OCI-LY1 (cell line): ENCODE data around the gene SH3D19.

Experiments
- H2AFZ ChIP-seq: fragments of 200-600 bp; sonication (generic), shearing (Covaris generic); 2 replicates; pipeline ENCODE4 v1.6.0; 2014; ENCODE audit warnings: antibody characterized with exemption, mild to moderate bottlenecking, low read length
- H3F3A ChIP-seq: fragments of 200-600 bp; sonication (generic), shearing (Covaris generic); 2 replicates; pipeline ENCODE4 v1.6.0; 2014; ENCODE audit warnings: mild to moderate bottlenecking, antibody characterized with exemption, low read length, moderate library complexity; ENCODE audit not compliant: insufficient read depth
- H3K27ac ChIP-seq: fragments of 200-600 bp; sonication (generic); 2 replicates; pipeline ENCODE4 v1.5.1; 2014; ENCODE audit warnings: low read length, mixed run types, mild to moderate bottlenecking, low read depth; ENCODE audit not compliant: poor library complexity, severe bottlenecking
- H3K27me3 ChIP-seq: fragments of 200-600 bp; sonication (generic); 2 replicates; pipeline ENCODE4 v1.6.0; 2014; ENCODE audit warnings: antibody characterized with exemption, mild to moderate bottlenecking, low read length, moderate library complexity; ENCODE audit not compliant: insufficient read depth
- H3K36me3 ChIP-seq: fragments of 200-600 bp; sonication (generic); 2 replicates; pipeline ENCODE4 v1.6.1; 2014; ENCODE audit warnings: mild to moderate bottlenecking, antibody characterized with exemption, low read length, moderate library complexity, mixed read lengths; ENCODE audit not compliant: insufficient read depth
- H3K4me1 ChIP-seq: fragments of 200-600 bp; sonication (generic); 2 replicates; pipeline ENCODE4 v1.5.1; 2014; ENCODE audit warnings: mild to moderate bottlenecking, low read length, moderate library complexity; ENCODE audit not compliant: insufficient read depth, severe bottlenecking
- H3K4me2 ChIP-seq: fragments of 200-600 bp; sonication (generic), shearing (Covaris generic); 2 replicates; pipeline ENCODE4 v1.6.1; 2014; ENCODE audit warnings: low read length
- H3K4me3 ChIP-seq: fragments of 200-600 bp; sonication (generic); 2 replicates; pipeline ENCODE4 v1.5.1; 2014; ENCODE audit warnings: low read length, low read depth, mild to moderate bottlenecking, mixed read lengths; ENCODE audit not compliant: poor library complexity, severe bottlenecking
- H3K79me2 ChIP-seq: fragments of 200-600 bp; shearing (Covaris generic); 2 replicates; pipeline ENCODE4 v1.6.1; 2016; ENCODE audit warnings: mixed run types, low read length, mixed read lengths; ENCODE audit not compliant: insufficient read depth
- H3K9ac ChIP-seq: fragments of 200-600 bp; sonication (generic), shearing (Covaris generic); 2 replicates; pipeline ENCODE4 v1.6.1; 2014; ENCODE audit warnings: mild to moderate bottlenecking, low read length, mixed read lengths
- H3K9me2 ChIP-seq: fragments of 200-600 bp; sonication (generic), shearing (Covaris generic); 2 replicates; pipeline ENCODE4 v1.6.1; 2014; ENCODE audit warnings: low read depth, mild to moderate bottlenecking, low read length, mixed read lengths
- H3K9me3 ChIP-seq: fragments of 200-600 bp; shearing (Covaris generic); 2 replicates; pipeline ENCODE4 v1.6.1; 2014; ENCODE audit warnings: low read length, mixed read lengths
- H4K20me1 ChIP-seq: fragments of 200-600 bp; sonication (generic), shearing (Covaris generic); 2 replicates; pipeline ENCODE4 v1.6.0; 2016; ENCODE audit warnings: mild to moderate bottlenecking, low read length; ENCODE audit not compliant: insufficient read depth
- EZH2 ChIP-seq: fragments of 200-600 bp; sonication (generic), shearing (Covaris generic); IDR thresholded peaks from 2 replicates; pipeline ENCODE4 v1.8.0; 2017; ENCODE audit warnings: borderline replicate concordance, mixed run types, mild to moderate bottlenecking, antibody characterized with exemption, low read length, moderate library complexity, mixed read lengths
- TF ChIP-seq, protein P1 (sequence below): fragments of 200-600 bp; sonication (generic), shearing (Covaris generic); IDR thresholded peaks from 2 replicates; pipeline ENCODE4 v1.5.1; 2017; ENCODE audit warnings: mild to moderate bottlenecking, antibody characterized with exemption, low read length, moderate library complexity, mixed read lengths

Gene SH3D19

DNA sequence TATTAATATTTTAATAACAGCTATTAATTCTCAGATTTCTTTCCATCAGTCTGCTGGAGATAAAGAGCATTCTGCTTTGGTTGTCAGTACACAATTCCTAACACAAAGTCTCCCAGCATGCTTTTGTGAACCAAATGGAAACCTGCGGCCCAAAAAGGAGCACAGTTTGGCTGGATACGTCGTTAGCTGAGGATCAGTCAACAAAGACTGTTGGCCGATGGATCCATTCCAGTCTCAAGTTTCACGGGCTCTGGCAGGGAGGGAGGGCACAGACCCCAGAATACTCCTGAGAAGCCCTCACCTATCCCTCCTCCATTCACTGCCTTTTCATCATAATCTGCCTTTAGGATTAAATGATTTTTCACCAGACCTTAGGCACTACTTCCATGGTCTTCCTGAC, 74.7 kb downstream of the SH3D19 start:
- Histone ChIP-seq H3K27ac (no peak overlapping the region), H3K79me2 (no peaks in the 10 kb centered on the region), H4K20me1 (no peaks in the 10 kb centered on the region), H3K4me1 (no peaks in the 10 kb centered on the region), H3K4me3 (no peak overlapping the region), H3K9me3 (no peaks in the 10 kb centered on the region), H3K9ac (no peak overlapping the region), H3K9me2 (no peaks in the 10 kb centered on the region), H3K4me2 (no peak overlapping the region), H3K27me3 (no peaks in the 10 kb centered on the region), H3F3A (no peaks in the 10 kb centered on the region), H2AFZ (no peak overlapping the region), H3K36me3 (no peaks in the 10 kb centered on the region)
- TF ChIP-seq, protein P1, sequence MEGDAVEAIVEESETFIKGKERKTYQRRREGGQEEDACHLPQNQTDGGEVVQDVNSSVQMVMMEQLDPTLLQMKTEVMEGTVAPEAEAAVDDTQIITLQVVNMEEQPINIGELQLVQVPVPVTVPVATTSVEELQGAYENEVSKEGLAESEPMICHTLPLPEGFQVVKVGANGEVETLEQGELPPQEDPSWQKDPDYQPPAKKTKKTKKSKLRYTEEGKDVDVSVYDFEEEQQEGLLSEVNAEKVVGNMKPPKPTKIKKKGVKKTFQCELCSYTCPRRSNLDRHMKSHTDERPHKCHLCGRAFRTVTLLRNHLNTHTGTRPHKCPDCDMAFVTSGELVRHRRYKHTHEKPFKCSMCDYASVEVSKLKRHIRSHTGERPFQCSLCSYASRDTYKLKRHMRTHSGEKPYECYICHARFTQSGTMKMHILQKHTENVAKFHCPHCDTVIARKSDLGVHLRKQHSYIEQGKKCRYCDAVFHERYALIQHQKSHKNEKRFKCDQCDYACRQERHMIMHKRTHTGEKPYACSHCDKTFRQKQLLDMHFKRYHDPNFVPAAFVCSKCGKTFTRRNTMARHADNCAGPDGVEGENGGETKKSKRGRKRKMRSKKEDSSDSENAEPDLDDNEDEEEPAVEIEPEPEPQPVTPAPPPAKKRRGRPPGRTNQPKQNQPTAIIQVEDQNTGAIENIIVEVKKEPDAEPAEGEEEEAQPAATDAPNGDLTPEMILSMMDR, result no peak
- no peak for TF ChIP-seq EZH2

DNA sequence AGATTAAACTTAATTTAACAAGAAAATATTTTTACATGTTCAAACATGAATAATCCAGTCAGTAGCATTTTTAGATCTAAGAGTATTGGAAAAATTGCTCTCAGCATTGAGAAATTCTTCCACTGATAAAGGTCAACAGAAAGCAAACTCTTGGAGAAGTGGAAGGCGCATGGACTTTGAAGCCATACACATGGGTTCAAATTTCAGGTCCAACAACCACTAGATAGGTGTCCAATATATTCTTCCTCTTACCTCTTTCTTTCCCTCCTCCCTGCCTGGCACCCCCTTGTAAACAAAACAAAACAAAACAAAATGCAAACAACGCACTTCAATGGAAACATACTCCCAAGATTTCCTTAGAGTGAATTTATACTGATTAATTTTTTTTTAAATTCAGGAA, 76.9 kb downstream of the SH3D19 start:
- no peaks in the 10 kb centered on the region for H3F3A ChIP-seq
- H3K9me3 ChIP-seq, result no peaks in the 10 kb centered on the region
- no peaks in the 10 kb centered on the region for H4K20me1 ChIP-seq
- no peaks in the 10 kb centered on the region for H3K4me1 ChIP-seq
- no peak overlapping the region for H3K27ac ChIP-seq
- H3K4me2 ChIP-seq, result no peak overlapping the region
- H3K9me2 ChIP-seq, result no peaks in the 10 kb centered on the region
- TF ChIP-seq, protein P1, result no peak
- TF ChIP-seq EZH2, result no peak
- no peaks in the 10 kb centered on the region for H3K79me2 ChIP-seq
- no peaks in the 10 kb centered on the region; the same call in 1 of the 2 replicates for H3K27me3 ChIP-seq
- H3K36me3 ChIP-seq, result no peaks in the 10 kb centered on the region
- no peak overlapping the region for H3K4me3 ChIP-seq
- H2AFZ ChIP-seq, result no peak overlapping the region
- no peak overlapping the region for H3K9ac ChIP-seq

DNA sequence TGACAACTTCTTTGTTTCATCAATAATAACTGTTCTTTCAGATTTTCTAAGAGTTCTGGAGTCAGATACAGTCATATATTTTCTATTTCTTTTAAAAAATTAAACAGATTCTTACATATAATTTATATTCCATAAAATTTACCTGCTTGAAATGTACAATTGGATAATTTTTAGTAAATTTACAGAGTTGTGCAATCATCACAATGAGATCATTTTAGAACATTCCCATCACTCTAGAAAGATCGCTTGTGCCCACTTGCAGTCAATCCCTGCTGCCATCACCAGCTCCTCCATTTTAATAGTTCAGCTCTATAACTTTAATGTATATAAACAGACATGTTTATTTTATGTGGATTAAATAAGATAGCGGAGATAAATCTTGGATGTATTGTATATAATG, 78.0 kb downstream of the SH3D19 start:
- no peaks in the 10 kb centered on the region; the same call in 1 of the 2 replicates for H3K27me3 ChIP-seq

More for the DNA sequence above, 78.0 kb downstream of the SH3D19 start:
- Histone ChIP-seq H3F3A (no peaks in the 10 kb centered on the region), H3K9me2 (no peaks in the 10 kb centered on the region), H3K9me3 (no peaks in the 10 kb centered on the region), H3K36me3 (no peaks in the 10 kb centered on the region), H4K20me1 (no peaks in the 10 kb centered on the region), H3K9ac (no peak overlapping the region), H3K4me3 (no peak overlapping the region), H3K27ac (no peak overlapping the region), H2AFZ (no peak overlapping the region), H3K4me1 (no peaks in the 10 kb centered on the region), H3K79me2 (no peaks in the 10 kb centered on the region), H3K4me2 (no peak overlapping the region)
- TF ChIP-seq EZH2, result no peak
- TF ChIP-seq, protein P1, result no peak
